Measurements from ENCODE around the gene PSRC1. TPM values are rescaled to one million over a fixed set of nuclear protein-coding genes. Genes with fewer than 3 reads are reported as not detected.

Gene PSRC1
- total and polyA plus RNA-seq, 2 of the 8 experiments (the other 6 are each of a cell fraction or from before 2014, with no cell fraction given) = 56.1 to 67.3 TPM

- FAIRE-seq (no peak), DNase-seq (ENCODE audit: low read depth in 1 of 2, low spot score in 2 of 2) (no peak)
- Histone ChIP-seq H3K9ac (replicated peaks in 1 of 4; ENCODE audit: extremely low read depth in 1 of 4, low read depth in 3 of 4, low read length in 3 of 4) (no peak overlapping the region), H3K27me3 (replicated peaks in 1 of 4; ENCODE audit: control insufficient read depth in 3 of 4, extremely low read depth in 1 of 4, insufficient read depth in 3 of 4, low read length in 3 of 4) (no peaks in the 10 kb centered on the region), H3K4me1 (replicated peaks in 1 of 4; ENCODE audit: control insufficient read depth in 3 of 4, insufficient read depth in 4 of 4, low read length in 3 of 4) (peaks cover 0 to 4% (median under 1%) of the 10 kb centered on the region in 4 experiments; a peak in 1 of 7 replicates), H2BK20ac (ENCODE audit: low read length) (no peak overlapping the region), H2BK5ac (ENCODE audit: low read depth, low read length) (no peak overlapping the region), H3K14ac (ENCODE audit: insufficient read length) (no peak overlapping the region), H3K4me2 (ENCODE audit: insufficient read depth in 1 of 2, low read depth in 2 of 2, low read length in 2 of 2) (no peak overlapping the region), H2BK12ac (ENCODE audit: low read depth, low read length) (no peak overlapping the region), H4K20me1 (replicated peaks in 1 of 2; ENCODE audit: control insufficient read depth in 1 of 2, insufficient read depth in 2 of 2, low read length in 2 of 2) (peaks cover 0 to 7% of the 10 kb centered on the region in 2 experiments), H3K23ac (ENCODE audit: insufficient read length) (no peak overlapping the region), H3K4ac (replicated peaks; ENCODE audit: insufficient read length, low read depth, low read length) (no peak overlapping the region), H3K36me3 (ENCODE audit: control insufficient read depth in 2 of 4, insufficient read depth in 4 of 4, low read length in 3 of 4) (peaks cover 15 to 31% (median 19%) of the 10 kb centered on the region in 4 experiments; a peak in 6 of 8 replicates), H2BK15ac (ENCODE audit: low read length) (no peak overlapping the region), H4K5ac (ENCODE audit: insufficient read length, low read depth, low read length) (no peak overlapping the region), H3K18ac (ENCODE audit: extremely low read depth, low read length) (no peak overlapping the region), H2AFZ (ENCODE audit: low read length) (no peak overlapping the region), H4K8ac (ENCODE audit: extremely low read depth, insufficient read depth, low read length) (no peak overlapping the region), H3K23me2 (ENCODE audit: low read depth, low read length) (no peaks in the 10 kb centered on the region), H3K9me3 (ENCODE audit: insufficient read depth in 2 of 2, low read depth in 1 of 2, low read length in 1 of 2) (no peaks in the 10 kb centered on the region), H2AK5ac (ENCODE audit: low read depth, low read length) (no peak overlapping the region), H3K79me1 (ENCODE audit: low read depth, low read length) (no peaks in the 10 kb centered on the region), H4K91ac (replicated peaks; ENCODE audit: insufficient read length, low read length) (no peak overlapping the region), H3K56ac (replicated peaks; ENCODE audit: insufficient read length, low read depth, low read length) (no peak overlapping the region), H2BK120ac (replicated peaks; ENCODE audit: low read depth, low read length) (no peak overlapping the region), H3K4me3 (ENCODE audit: extremely low read depth in 1 of 4, insufficient read depth in 2 of 4, low read depth in 3 of 4, low read length in 4 of 4) (no peak overlapping the region), H3K79me2 (ENCODE audit: control insufficient read depth in 1 of 2, insufficient read depth in 2 of 2, low read length in 2 of 2) (no peaks in the 10 kb centered on the region), H3K27ac (ENCODE audit: low read depth, low read length) (no peak overlapping the region)
- ChIA-PET CTCF (ENCODE audit: partially characterized antibody) (interaction anchor here (1.0 to 8.5 kb wide), 19 partner anchors 8 to 267 kb away, joined by 3 to 95 read pairs (median 7); partner anchors contain the start of genes PSRC1 and SORT1), POLR2A (ENCODE audit: partially characterized antibody) (interaction anchor here (1.0 to 2.2 kb wide), 3 partner anchors 12 to 165 kb away, joined by 3 to 7 read pairs (median 6); partner anchors contain the start of gene SORT1)
- 86% methylated on average over 4 of the region's 4 CpGs; no CpG with 5 or more reads in 1 of the 2 experiments for WGBS, 2 experiments (ENCODE audit: extremely low coverage in 1 of 2, insufficient coverage in 1 of 2, insufficient read length in 1 of 2, insufficient replicate concordance in 2 of 2, low coverage in 1 of 2, low lambda C conversion rate in 2 of 2, missing lambda C conversion rate in 1 of 2)
- TF ChIP-seq EP300 (IDR thresholded peaks at IDR 0.05; ENCODE audit: borderline replicate concordance in 1 of 2, low read depth in 2 of 2, low read length in 2 of 2) (no peak), FOSL1 (IDR thresholded peaks at IDR 0.05; ENCODE audit: insufficient read depth, low read depth, low read length) (no peak), EGR1 (IDR thresholded peaks at IDR 0.05; ENCODE audit: borderline replicate concordance, low read depth, low read length) (no peak), SIX5 (IDR thresholded peaks at IDR 0.05; ENCODE audit: low read depth, low read length) (no peak), MAX (IDR thresholded peaks at IDR 0.05) (no peak), SIRT6 (IDR thresholded peaks at IDR 0.05; ENCODE audit: low read length) (no peak), CREB1 (IDR thresholded peaks at IDR 0.05) (no peak), SP2 (IDR thresholded peaks at IDR 0.05; ENCODE audit: low read length) (no peak), ZNF274 (IDR thresholded peaks at IDR 0.05; ENCODE audit: borderline replicate concordance, extremely low read depth, low read length) (no peak), SIN3A (conservative IDR thresholded peaks at IDR 0.05 in 1 of 2, IDR thresholded peaks at IDR 0.05 in 1 of 2; ENCODE audit: low read depth in 1 of 2, low read length in 2 of 2) (no peak), RAD21 (IDR thresholded peaks at IDR 0.05 in 1 of 2, conservative IDR thresholded peaks at IDR 0.05 in 1 of 2; ENCODE audit: low read depth in 2 of 2, low read length in 2 of 2) (no peak), CEBPB (IDR thresholded peaks at IDR 0.05; ENCODE audit: low read depth, low read length) (no peak), KDM4A (IDR thresholded peaks at IDR 0.05; ENCODE audit: low read depth, low read length, severe bottlenecking) (no peak), KDM5A (IDR thresholded peaks at IDR 0.05; ENCODE audit: low read length) (no peak)
Measured at GRCh38 chr1:109265016-109265415, 17.9 kb downstream of the PSRC1 start.
